GM20000 (cell line): Measurements from ENCODE around the gene FBN3.

ENCODE experiments used
- DNase-seq: peaks from one replicate; pipeline ENCODE4 v3.0.0; 2012; ENCODE audit warnings: low spot score
- CTCF ChIP-seq: IDR thresholded peaks from 2 replicates; pipeline ENCODE4 v1.5.1; 2012; ENCODE audit warnings: mild to moderate bottlenecking, control low read depth; ENCODE audit errors: extremely low read depth, missing control alignments

FBN3 gene

DNA sequence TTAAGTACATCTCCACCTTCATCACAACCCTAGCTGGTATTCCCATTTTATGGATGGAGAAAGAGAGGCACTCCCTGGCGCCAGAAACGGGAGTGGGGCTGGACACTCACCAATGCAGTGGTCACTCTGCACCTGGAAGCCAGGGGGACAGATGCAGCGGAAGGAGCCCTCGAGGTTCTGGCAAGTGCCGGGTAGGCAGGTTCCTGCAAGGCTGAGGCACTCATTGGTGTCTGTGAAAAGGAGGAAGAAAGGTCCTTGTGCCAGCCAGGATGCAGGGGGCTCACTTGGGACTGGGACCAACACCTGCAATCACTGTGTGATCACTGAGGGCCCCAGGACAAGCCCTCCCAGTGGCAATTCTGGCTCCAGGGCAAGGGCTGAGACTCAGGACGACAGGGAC is 55.1 kb downstream of the FBN3 start:
- TF ChIP-seq CTCF, result no peak
- DNase-seq, result no peak

DNA sequence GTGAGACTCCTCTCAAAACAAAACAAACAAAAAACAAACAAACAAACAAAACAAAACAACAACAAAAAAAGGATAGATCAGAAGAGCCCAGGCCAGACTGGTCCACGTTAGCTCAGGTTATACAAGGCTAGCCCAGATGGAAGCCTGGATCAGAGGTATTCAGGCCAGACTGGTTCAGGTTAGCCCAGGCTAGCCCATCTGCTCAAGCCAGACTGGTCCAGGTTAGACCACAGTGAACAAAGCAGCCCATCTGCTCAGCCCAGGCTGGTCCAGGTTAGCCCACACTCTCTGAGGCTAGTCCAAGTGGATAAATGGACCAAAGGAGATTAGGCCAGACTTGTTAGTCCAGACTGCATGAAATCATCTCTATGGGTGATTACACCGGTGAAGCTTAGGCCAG is 55.7 kb downstream of the FBN3 start:
- no peak for DNase-seq
- TF ChIP-seq CTCF, result no peak

DNA sequence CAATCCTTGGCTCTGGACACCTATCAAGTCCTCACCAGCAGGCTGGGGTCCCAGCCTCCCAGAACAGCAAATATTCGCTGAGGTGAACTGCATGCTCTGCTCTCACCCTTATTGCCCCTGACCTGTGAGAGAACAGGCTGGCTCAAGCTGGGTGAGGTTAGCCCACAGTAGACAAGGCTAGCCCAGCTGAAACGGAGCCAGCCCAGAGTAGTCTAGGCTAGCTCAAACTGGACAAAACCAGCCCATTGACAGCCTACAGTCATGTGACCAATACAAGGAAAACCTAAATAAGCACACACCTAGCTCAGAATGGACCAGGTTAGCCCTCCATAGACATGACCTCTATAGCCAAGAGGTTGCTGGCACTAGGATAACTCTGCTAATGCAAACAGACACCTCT is 58.4 kb downstream of the FBN3 start:
- TF ChIP-seq CTCF, result no peak
- DNase-seq, result no peak

- no peak for TF ChIP-seq CTCF
- DNase-seq, result no peak
These were observed 59.5 kb downstream of the FBN3 start for GRCh38 chr19:8089664-8090601.

- no peak for DNase-seq
These were observed 60.4 kb downstream of the FBN3 start for GRCh38 chr19:8088752-8089663.

GRCh38 chr19:8087876-8088275 is 61.5 kb downstream of the FBN3 start:
- TF ChIP-seq CTCF, result no peak
- DNase-seq, result no peak

More at GRCh38 chr19:8088752-8089663, 60.4 kb downstream of the FBN3 start:
- TF ChIP-seq CTCF, result no peak

- no peak for TF ChIP-seq CTCF
- no peak for DNase-seq
These were observed 62.5 kb downstream of the FBN3 start for GRCh38 chr19:8086849-8087248.
